Mucosa of rectum (tissue), 2 donors: ENCODE results near the gene STX1B.
"Not testable (repeated sequence)": the region's sequence is repeated elsewhere in the genome, so short reads cannot be mapped to it uniquely, and the experiment has no call there.

Experiments
- H3K27ac ChIP-seq, 2 donors: one replicate each; pipeline ENCODE4 v1.7.0; 2013; ENCODE audit warnings: inconsistent platforms in 2 of 2, low read depth in 2 of 2, low read length in 2 of 2
- H3K27me3 ChIP-seq, 2 donors: one replicate each; pipeline ENCODE4 v1.7.0; 2013; ENCODE audit warnings: low read length in 2 of 2; ENCODE audit not compliant: control insufficient read depth in 2 of 2, insufficient read depth in 2 of 2
- H3K36me3 ChIP-seq, 2 donors: one replicate each; pipeline ENCODE4 v1.7.0; 2013; ENCODE audit warnings: low read length in 2 of 2; ENCODE audit not compliant: control insufficient read depth in 2 of 2, insufficient read depth in 2 of 2
- H3K4me1 ChIP-seq, 2 donors: one replicate each; pipeline ENCODE4 v1.7.0; 2013; ENCODE audit warnings: low read length in 2 of 2, mild to moderate bottlenecking in 1 of 2; ENCODE audit not compliant: control insufficient read depth in 2 of 2, insufficient read depth in 2 of 2
- H3K4me3 ChIP-seq, 2 donors: one replicate each; pipeline ENCODE4 v1.7.0; 2013; ENCODE audit warnings: low read length in 2 of 2
- H3K9ac ChIP-seq, 2 donors: one replicate each; pipeline ENCODE4 v1.7.0; 2013; ENCODE audit warnings: low read length in 2 of 2, low read depth in 1 of 2, mild to moderate bottlenecking in 1 of 2
- H3K9me3 ChIP-seq, 2 donors: one replicate each; pipeline ENCODE4 v1.7.0; 2013; ENCODE audit warnings: low read length in 2 of 2; ENCODE audit not compliant: control insufficient read depth in 2 of 2
- donor health status: healthy.
- donor health status: Normal muscosa, but diverticular disease.

The STX1B gene

DNA sequence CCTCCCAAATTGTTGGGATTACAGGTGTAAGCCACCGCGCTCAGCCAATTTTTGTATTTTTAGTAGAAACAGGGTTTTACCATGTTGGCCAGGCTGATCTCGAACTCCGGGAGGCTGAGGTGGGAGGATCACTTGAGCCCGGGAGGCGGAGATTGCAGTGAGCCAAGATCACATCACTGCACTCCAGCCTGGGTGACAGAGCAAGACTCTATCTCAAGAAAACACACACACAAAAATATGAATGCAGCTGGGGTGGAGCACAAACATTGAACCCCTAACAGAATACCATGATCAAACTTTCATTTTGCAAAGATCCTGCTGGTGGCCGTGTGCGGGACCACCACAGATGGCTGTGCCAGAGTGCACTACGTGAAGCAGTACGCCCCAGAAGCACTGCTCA, 7.3 kb upstream of the STX1B start:
- H3K27ac ChIP-seq, H3K9me3 ChIP-seq: not testable (repeated sequence)

DNA sequence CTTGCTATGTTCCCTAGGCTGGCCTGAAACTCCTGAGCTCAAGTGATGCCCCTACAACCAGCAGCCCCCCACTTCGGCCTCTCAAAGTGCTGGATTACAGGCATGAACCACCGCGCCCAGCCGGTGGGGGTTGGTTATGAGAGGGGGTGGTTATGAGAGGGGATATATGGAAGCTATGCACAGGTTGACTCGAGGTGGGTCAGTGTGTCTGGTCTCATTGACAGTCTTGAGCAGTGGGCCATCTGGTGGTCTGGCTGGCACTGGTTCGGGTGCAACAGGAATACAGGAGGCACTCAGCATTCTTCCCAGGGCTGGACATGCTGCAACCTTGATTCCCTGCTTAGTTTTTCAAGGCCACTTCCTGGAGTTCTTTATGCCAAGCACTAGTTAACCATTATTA, 5.6 kb upstream of the STX1B start:
- Histone ChIP-seq H3K4me1 (no peaks in the 10 kb centered on the region), H3K27ac (no peak overlapping the region), H3K9me3 (no peaks in the 10 kb centered on the region), H3K4me3 (no peak overlapping the region), H3K27me3 (peaks cover 10% of the 10 kb centered on the region in 2 donors), H3K36me3 (no peaks in the 10 kb centered on the region), H3K9ac (no peak overlapping the region)

More for the DNA sequence above, 7.3 kb upstream of the STX1B start:
- H3K27me3 ChIP-seq, H3K36me3 ChIP-seq, H3K9ac ChIP-seq, H3K4me3 ChIP-seq, H3K4me1 ChIP-seq: not testable (repeated sequence)

GRCh38 chr16:31013292-31013691, 2.9 kb upstream of the STX1B start:
- not testable (repeated sequence) for H3K4me1 ChIP-seq, H3K9me3 ChIP-seq, H3K4me3 ChIP-seq, H3K27ac ChIP-seq, H3K36me3 ChIP-seq, H3K9ac ChIP-seq
- peaks cover 22 to 26% of the 10 kb centered on the region in 2 donors for H3K27me3 ChIP-seq

- peaks cover 29 to 33% of the 10 kb centered on the region in 2 donors for H3K27me3 ChIP-seq
- H3K36me3 ChIP-seq, H3K9ac ChIP-seq, H3K4me3 ChIP-seq, H3K4me1 ChIP-seq, H3K9me3 ChIP-seq, H3K27ac ChIP-seq: not testable (repeated sequence)
These were observed 1.4 kb upstream of the STX1B start for GRCh38 chr16:31011815-31012214.

DNA sequence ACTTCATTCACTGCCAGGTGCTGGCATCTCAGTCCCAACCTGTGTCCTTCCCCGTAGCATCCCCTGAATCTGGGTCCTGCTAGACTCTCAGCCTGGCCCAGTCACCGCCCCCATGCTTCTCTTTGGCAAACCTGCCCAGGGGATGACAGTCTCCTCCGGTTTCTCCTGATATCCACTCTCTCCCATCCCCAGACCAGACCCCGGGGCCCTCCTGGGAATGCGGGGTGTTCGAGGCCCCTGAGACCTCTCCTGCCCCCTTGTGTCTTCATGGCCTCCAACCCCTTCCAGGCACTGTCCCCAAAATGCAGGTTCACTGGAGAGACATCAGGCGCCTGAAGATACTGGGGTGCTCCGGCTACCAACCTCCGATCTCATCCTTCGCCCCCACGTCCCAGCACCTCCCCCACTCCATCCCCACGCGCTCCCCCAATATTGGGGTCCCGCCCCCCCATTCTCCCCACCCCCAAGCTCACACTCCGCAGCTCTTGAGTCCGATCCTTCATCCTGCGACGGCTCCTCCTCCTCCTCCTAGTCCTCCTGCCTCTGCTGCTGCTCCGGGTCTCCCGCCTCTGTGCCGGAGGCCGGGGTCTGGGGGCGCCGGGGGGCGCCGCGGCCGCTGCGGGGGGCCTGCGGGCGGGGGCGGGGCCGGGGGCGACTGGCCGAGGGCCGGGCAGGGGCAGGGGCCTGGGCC, 399 bp downstream of the STX1B start:
- Histone ChIP-seq H3K27ac (no peak overlapping the region), H3K36me3 (no peaks in the 10 kb centered on the region), H3K9ac (no peak overlapping the region), H3K4me3 (no peak overlapping the region), H3K4me1 (no peaks in the 10 kb centered on the region), H3K27me3 (peaks cover 32 to 33% of the 10 kb centered on the region in 2 donors), H3K9me3 (no peaks in the 10 kb centered on the region)

DNA sequence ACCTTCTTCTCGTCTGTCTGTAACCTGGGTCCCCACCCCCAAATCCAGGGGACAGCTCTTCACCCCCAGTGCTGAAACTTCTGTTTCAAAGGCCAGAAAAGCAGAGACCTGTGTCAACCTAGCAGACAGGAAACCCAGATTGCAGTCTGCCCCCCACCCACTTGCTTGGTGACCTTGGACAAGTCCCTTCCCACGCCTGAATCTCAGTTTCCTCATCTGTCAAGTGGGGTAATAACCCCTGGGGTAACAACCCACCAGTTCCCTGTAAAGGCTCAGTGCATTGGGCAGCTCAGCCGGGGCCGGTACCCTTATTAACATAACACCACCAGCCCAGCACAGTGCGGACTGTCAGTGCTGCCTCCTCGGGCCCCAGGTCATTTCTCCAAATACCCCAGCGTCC, 1.3 kb downstream of the STX1B start:
- Histone ChIP-seq H3K27me3 (peaks cover 32 to 33% of the 10 kb centered on the region in 2 donors), H3K4me3 (no peak overlapping the region), H3K9ac (no peak overlapping the region), H3K9me3 (no peaks in the 10 kb centered on the region), H3K27ac (no peak overlapping the region), H3K4me1 (no peaks in the 10 kb centered on the region), H3K36me3 (no peaks in the 10 kb centered on the region)

DNA sequence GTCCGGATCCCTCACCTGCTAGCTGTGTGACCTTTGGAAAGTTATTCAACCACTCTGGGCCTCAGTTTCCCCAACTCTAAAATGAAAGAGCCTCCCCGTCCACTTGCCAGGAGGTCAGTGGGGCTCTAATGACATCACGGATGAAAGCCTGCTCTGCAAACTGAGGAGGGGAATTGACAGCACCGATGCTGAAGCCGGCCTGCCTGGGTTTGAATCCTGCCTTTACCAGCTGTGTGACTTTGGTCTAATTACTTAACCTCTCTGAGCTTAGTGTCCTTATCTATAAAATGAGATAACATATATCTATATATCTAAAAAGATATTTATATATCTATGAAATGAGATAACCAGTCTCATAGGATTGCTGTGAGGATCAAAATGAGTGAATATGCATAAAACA, 1.9 kb downstream of the STX1B start:
- H3K4me1 ChIP-seq, result no peaks in the 10 kb centered on the region
- no peak overlapping the region for H3K4me3 ChIP-seq
- no peak overlapping the region for H3K9ac ChIP-seq
- H3K27me3 ChIP-seq, result peaks cover 30 to 32% of the 10 kb centered on the region in 2 donors
- no peak overlapping the region for H3K27ac ChIP-seq
- H3K36me3 ChIP-seq, result no peaks in the 10 kb centered on the region
- H3K9me3 ChIP-seq, result no peaks in the 10 kb centered on the region

- Histone ChIP-seq H3K9ac (no peak overlapping the region), H3K27me3 (peaks cover 28 to 34% of the 10 kb centered on the region in 2 donors), H3K36me3 (no peaks in the 10 kb centered on the region), H3K27ac (no peak overlapping the region), H3K4me3 (no peak overlapping the region), H3K9me3 (no peaks in the 10 kb centered on the region), H3K4me1 (no peaks in the 10 kb centered on the region)
These were observed 2.3 kb downstream of the STX1B start for GRCh38 chr16:31008149-31008548.

DNA sequence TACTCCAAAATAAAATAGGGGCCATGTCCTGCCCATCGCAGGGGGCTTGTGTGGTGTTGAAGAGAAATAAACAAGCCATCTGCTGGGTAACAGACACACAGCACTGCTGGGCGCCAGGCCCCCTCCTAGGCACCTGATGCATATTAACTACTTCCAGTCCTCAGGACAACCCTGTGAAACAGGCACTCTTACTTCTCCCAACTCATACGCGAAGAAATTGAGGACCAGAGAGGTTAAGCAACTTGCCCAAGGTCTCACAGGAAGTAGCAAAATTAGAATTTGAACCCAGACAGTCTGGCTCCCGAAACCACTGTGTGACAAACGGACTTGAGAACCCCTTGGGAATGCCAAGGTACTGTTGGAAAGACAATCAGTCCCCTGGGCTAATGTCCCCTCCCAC, 2.8 kb downstream of the STX1B start:
- no peak overlapping the region for H3K9ac ChIP-seq
- H3K9me3 ChIP-seq, result no peaks in the 10 kb centered on the region
- no peak overlapping the region for H3K27ac ChIP-seq
- H3K36me3 ChIP-seq, result no peaks in the 10 kb centered on the region
- H3K4me1 ChIP-seq, result no peaks in the 10 kb centered on the region
- H3K4me3 ChIP-seq, result no peak overlapping the region
- H3K27me3 ChIP-seq, result peaks cover 28 to 34% of the 10 kb centered on the region in 2 donors

- H3K27me3 ChIP-seq, result peaks cover 28 to 29% of the 10 kb centered on the region in 2 donors
- no peaks in the 10 kb centered on the region for H3K9me3 ChIP-seq
- H3K9ac ChIP-seq, result no peak overlapping the region
These were observed 3.8 kb downstream of the STX1B start for GRCh38 chr16:31006589-31006988.

GRCh38 chr16:31006086-31006385, 4.4 kb downstream of the STX1B start:
- Histone ChIP-seq H3K4me3 (no peak overlapping the region), H3K4me1 (no peaks in the 10 kb centered on the region), H3K36me3 (no peaks in the 10 kb centered on the region), H3K9ac (no peak overlapping the region), H3K9me3 (no peaks in the 10 kb centered on the region), H3K27ac (no peak overlapping the region), H3K27me3 (peaks cover 22 to 24% of the 10 kb centered on the region in 2 donors)

More at GRCh38 chr16:31006589-31006988, 3.8 kb downstream of the STX1B start:
- no peaks in the 10 kb centered on the region for H3K36me3 ChIP-seq
- no peaks in the 10 kb centered on the region for H3K4me1 ChIP-seq
- no peak overlapping the region for H3K27ac ChIP-seq
- H3K4me3 ChIP-seq, result no peak overlapping the region
